GM06990 (cell line): ENCODE data around the gene JSRP1.
"Not testable (repeated sequence)": the region's sequence is repeated elsewhere in the genome, so short reads cannot be mapped to it uniquely, and the experiment has no call there.

Experiments
- DNase-seq: peaks from one replicate; pipeline ENCODE4 v3.0.0-alpha.2; 2011; ENCODE audit not compliant: insufficient read length; ENCODE audit errors: extremely low read depth
- H3K27me3 ChIP-seq: replicated peaks from 2 replicates; pipeline ENCODE4 v1.6.0; 2011; ENCODE audit warnings: low read length; ENCODE audit not compliant: control insufficient read depth, insufficient read depth
- H3K36me3 ChIP-seq: 2 replicates; pipeline ENCODE4 v1.5.1; 2011; ENCODE audit warnings: low read length; ENCODE audit not compliant: control insufficient read depth, insufficient read depth
- H3K4me3 ChIP-seq: replicated peaks from 2 replicates; pipeline ENCODE4 v1.5.1; 2011; ENCODE audit warnings: low read depth, mild to moderate bottlenecking, control low read depth, low read length
- TF ChIP-seq, protein P1 (sequence below): IDR thresholded peaks from 2 replicates; pipeline ENCODE4 v1.5.1; 2011; ENCODE audit warnings: low read length, control low read depth, mild to moderate bottlenecking, inconsistent platforms; ENCODE audit not compliant: insufficient read depth, poor library complexity, severe bottlenecking

JSRP1 gene

DNA sequence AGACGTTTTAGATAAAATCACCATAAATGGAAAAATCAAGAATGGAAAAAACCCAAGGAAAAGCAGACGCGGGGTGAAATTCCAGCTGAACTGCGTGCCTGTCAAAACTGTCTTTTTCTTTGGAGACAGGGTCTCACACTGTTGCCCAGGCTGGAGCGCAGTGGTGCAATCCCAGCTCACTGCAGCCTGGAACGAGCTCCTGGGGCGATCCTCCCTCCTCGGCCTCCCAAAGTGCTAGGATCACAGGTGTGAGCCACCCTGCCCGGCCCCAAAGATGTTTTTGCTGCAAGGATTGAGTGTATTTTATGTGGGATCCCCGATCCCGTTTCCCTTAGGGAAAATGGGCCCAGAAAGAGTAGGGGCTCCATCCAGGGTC, 26.6 kb upstream of the JSRP1 start:
- no peak for DNase-seq
- Histone ChIP-seq H3K4me3 (no peak overlapping the region), H3K27me3 (no peaks in the 10 kb centered on the region), H3K36me3 (no peaks in the 10 kb centered on the region)
- TF ChIP-seq, protein P1, sequence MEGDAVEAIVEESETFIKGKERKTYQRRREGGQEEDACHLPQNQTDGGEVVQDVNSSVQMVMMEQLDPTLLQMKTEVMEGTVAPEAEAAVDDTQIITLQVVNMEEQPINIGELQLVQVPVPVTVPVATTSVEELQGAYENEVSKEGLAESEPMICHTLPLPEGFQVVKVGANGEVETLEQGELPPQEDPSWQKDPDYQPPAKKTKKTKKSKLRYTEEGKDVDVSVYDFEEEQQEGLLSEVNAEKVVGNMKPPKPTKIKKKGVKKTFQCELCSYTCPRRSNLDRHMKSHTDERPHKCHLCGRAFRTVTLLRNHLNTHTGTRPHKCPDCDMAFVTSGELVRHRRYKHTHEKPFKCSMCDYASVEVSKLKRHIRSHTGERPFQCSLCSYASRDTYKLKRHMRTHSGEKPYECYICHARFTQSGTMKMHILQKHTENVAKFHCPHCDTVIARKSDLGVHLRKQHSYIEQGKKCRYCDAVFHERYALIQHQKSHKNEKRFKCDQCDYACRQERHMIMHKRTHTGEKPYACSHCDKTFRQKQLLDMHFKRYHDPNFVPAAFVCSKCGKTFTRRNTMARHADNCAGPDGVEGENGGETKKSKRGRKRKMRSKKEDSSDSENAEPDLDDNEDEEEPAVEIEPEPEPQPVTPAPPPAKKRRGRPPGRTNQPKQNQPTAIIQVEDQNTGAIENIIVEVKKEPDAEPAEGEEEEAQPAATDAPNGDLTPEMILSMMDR = no peak

DNA sequence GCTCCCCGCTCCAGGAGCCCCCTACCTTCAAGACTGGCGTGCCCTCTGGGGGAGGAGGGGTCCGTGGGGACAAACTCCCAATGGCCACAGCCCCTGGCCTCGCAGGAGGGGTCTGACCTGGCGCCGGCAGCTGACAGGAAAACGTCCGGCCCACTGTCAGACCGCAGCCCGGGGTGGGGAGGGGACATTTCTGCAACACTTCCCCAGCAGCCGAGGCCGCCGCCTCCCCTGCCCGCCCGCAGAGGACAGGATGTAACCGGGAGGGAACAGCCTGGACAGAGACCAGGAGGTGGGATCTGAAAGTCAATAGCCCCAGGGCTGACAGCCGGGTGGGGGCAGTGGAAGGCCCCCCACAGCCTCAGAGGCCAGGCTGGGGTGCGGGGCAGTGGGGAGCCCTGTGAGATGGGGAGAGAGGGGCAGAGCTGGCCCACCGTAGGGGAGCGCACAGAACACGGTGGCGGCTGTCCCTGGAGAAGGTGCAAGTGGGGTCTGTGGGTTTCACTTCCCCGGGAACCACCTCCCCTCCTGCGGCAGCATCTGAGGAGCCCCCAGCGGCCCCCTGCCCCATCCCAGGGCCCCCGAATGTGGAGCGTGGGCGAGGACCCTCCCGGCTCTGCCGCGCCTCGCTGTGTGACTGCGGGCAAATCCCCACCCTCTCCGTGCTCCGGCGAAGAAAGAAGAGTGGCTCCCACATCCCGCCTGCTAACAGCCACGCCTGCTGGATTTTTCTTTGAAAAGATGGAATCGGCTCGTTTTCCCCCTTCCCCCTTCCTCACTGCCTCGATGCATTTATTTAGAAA, 26.0 kb upstream of the JSRP1 start, which contains the start of gene PEAK3:
TSS of gene PEAK3 (minus strand) at position 114 of the 800 bp plus-strand sequence. CDS start 1,244 bp downstream, outside the sequence.
- Histone ChIP-seq H3K36me3 (no peaks in the 10 kb centered on the region), H3K4me3 (peak within 1 kb of the TSS; percentile 19; the same call in 1 of the 2 replicates), H3K27me3 (no peaks in the 10 kb centered on the region)
- TF ChIP-seq, protein P1 = no peak
- DNase-seq = peak; percentile 60

DNA sequence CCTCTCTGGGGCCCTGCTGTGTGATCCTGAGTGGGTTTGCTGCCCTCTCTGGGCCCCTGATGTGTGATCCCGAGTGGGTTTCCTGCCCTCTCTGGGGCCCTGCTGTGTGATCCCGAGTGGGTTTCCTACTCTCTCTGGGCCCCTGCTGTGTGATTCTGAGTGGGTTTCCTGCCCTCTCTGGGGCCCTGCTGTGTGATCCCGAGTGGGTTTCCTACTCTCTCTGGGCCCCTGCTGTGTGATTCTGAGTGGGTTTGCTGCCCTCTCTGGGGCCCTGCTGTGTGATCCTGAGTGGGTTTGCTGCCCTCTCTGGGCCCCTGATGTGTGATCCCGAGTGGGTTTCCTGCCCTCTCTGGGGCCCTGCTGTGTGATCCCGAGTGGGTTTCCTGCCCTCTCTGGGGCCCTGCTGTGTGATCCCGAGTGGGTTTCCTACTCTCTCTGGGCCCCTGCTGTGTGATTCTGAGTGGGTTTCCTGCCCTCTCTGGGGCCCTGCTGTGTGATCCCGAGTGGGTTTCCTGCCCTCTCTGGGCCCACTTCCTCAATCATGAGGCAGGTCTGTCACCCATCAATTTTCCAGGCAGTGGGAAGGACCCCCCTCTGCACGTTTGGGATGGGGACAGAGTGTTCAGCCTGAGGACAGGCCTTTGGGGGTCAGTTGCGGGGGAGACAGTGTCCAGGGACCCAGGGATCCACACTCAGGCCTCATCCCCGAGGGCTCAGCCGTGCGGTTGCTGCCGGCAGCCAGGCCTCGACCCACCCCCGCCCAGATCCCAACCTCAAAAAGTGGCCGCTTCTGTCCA, 25.2 kb upstream of the JSRP1 start:
- H3K4me3 ChIP-seq = peak overlapping the region; percentile 19; the same call in 1 of the 2 replicates
- DNase-seq = not testable (repeated sequence)

DNA sequence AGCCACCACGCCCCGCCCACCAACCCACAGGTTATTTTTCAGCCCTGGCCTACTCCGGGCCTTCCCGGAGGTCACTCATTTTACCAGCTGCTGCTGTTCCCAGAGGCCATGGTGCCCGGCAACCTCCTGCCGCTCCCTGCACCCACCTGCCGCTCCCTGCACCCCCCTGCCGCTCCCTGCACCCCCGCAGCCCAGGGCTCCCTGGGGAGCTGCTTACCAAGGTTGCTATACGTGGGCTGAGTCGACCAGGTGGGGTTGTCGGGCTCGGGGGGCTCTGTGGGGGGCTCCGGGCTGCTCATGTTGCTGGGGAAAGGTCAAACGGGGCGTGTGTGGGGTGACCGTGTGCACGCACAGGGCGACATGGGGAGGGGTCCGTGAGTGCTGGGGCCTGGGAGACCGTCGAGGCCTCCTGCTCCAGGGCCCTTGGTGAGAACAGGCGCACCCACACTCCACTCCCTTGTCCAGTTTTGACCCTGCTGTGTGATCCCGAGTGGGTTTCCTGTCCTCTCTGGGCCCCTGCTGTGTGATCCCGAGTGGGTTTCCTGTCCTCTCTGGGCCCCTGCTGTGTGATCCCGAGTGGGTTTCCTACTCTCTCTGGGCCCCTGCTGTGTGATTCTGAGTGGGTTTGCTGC, 24.5 kb upstream of the JSRP1 start:
- no peak overlapping the region for H3K4me3 ChIP-seq
- H3K27me3 ChIP-seq = no peaks in the 10 kb centered on the region
- DNase-seq = no peak
- peaks cover 4% of the 10 kb centered on the region for H3K36me3 ChIP-seq
- TF ChIP-seq, protein P1 = no peak

More for the DNA sequence above, 25.2 kb upstream of the JSRP1 start:
- H3K27me3 ChIP-seq, H3K36me3 ChIP-seq: not testable (repeated sequence)

DNA sequence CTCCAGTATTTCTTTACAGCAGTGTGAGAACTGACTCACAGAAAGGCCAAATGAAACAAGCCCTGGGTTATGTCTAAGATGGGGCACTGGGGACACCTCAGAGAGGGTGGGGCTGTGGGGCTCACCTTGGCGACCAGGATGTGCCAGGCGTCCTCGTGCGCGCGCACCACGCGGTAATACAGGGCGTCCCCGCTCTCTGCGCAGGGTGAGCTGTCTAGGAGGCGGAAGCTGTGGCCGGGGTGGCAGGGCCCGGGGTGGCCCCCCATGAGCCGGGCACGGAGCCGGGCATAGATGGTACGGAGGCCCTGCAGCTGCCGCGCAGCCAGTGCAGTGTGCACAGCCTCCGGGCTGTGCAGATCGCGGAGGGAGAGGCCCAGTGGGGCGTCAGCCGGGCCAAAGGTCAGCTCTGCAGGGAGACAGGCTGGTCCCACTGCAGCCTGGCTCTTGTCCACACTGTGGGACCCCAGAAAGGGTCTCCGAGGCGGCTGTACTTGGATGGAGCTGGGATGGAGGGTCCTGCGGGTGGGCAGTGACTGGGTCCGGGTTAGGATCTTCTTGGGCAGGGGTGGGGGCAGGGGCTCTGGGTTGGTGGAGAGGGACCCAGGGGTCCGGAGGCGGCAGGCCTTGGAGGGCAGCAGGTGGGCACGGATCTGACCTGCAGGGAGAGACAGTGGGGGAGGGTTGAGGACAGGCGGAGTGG, 22.4 kb upstream of the JSRP1 start:
- TF ChIP-seq, protein P1 = no peak
- DNase-seq = no peak
- Histone ChIP-seq H3K27me3 (no peaks in the 10 kb centered on the region), H3K36me3 (peaks cover 9% of the 10 kb centered on the region), H3K4me3 (no peak overlapping the region)
